Cardiac fibroblast (primary cell): ENCODE data around the gene SP3.

Experiments used
- DNase-seq, 2 donors: peaks; one replicate each; pipeline versions ENCODE4 v3.0.0 to v3.0.0-alpha.2; 2010; ENCODE audit warnings: low read depth in 2 of 2
- H3K4me3 ChIP-seq, 2 donors: replicated peaks in 1 of 2; 1 replicate in 1 of 2; 2 replicates in 1 of 2; pipeline ENCODE4 v1.5.1; 2011; ENCODE audit warnings: low read depth in 2 of 2, low read length in 2 of 2, mild to moderate bottlenecking in 2 of 2, moderate library complexity in 1 of 2
- TF ChIP-seq, protein P1 (sequence below): IDR thresholded peaks from one replicate; pipeline ENCODE4 v1.5.1; 2011; ENCODE audit warnings: low read depth, mild to moderate bottlenecking, low read length, inconsistent platforms

Gene SP3

GRCh38 chr2:173963817-173964564 is 1.2 kb downstream of the SP3 start:
- peak overlapping the region; percentile 70 to 71 for H3K4me3 ChIP-seq
- peak; percentile 85 to 93 for DNase-seq
- TF ChIP-seq, protein P1, sequence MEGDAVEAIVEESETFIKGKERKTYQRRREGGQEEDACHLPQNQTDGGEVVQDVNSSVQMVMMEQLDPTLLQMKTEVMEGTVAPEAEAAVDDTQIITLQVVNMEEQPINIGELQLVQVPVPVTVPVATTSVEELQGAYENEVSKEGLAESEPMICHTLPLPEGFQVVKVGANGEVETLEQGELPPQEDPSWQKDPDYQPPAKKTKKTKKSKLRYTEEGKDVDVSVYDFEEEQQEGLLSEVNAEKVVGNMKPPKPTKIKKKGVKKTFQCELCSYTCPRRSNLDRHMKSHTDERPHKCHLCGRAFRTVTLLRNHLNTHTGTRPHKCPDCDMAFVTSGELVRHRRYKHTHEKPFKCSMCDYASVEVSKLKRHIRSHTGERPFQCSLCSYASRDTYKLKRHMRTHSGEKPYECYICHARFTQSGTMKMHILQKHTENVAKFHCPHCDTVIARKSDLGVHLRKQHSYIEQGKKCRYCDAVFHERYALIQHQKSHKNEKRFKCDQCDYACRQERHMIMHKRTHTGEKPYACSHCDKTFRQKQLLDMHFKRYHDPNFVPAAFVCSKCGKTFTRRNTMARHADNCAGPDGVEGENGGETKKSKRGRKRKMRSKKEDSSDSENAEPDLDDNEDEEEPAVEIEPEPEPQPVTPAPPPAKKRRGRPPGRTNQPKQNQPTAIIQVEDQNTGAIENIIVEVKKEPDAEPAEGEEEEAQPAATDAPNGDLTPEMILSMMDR = no peak

GRCh38 chr2:173963323-173963816 is 1.8 kb downstream of the SP3 start:
- peak overlapping the region; percentile 69 to 70 for H3K4me3 ChIP-seq
- peak; percentile 78 to 81 for DNase-seq
- TF ChIP-seq, protein P1 = peak; percentile 32

- H3K4me3 ChIP-seq = peak overlapping the region; percentile 69 to 70
- TF ChIP-seq, protein P1 = no peak
- no peak for DNase-seq
These were observed 2.5 kb downstream of the SP3 start for GRCh38 chr2:173962583-173963110.

DNA sequence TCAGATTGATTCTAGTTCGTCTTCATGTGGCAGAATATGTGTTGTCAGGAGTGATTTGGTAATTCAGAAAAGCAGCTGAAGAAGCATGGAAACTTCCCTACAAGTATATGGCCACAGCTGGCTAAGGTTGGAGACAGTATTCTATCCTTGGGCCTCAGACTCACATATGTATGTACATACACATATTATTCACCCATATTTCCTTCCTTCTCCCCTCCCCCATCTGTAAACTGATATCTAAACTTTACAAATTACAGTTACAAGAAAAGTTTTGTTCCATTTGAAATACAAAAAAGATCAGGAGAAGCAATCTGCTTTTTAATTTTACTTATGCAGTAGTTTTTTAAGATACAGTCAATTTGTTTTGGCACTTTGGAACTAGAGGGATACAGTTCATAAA is 3.1 kb downstream of the SP3 start:
- peak overlapping the region; percentile 69 to 70 for H3K4me3 ChIP-seq
- TF ChIP-seq, protein P1 = no peak
- DNase-seq = peak; percentile 22 to 32

GRCh38 chr2:173961346-173961705 is 3.8 kb downstream of the SP3 start:
- DNase-seq = peak in 1 of 2 donors; percentile 30
- TF ChIP-seq, protein P1 = no peak
- H3K4me3 ChIP-seq = no peak overlapping the region

- no peak overlapping the region for H3K4me3 ChIP-seq
- TF ChIP-seq, protein P1 = no peak
- DNase-seq = no peak
These were observed 5.3 kb downstream of the SP3 start for GRCh38 chr2:173959909-173960308.
